Colon (tissue), 2 donors: ENCODE data around the gene FSTL5.
"Not testable (repeated sequence)": the region's sequence is repeated elsewhere in the genome, so short reads cannot be mapped to it uniquely, and the experiment has no call there.

Experiments
- FAIRE-seq: peaks from 2 replicates; lab custom pipeline; 2012; peaks lifted over from hg19 to GRCh38; lab: Jason Lieb, UNC
- donor health status: control.
- donor health status: control.

FSTL5 gene

DNA sequence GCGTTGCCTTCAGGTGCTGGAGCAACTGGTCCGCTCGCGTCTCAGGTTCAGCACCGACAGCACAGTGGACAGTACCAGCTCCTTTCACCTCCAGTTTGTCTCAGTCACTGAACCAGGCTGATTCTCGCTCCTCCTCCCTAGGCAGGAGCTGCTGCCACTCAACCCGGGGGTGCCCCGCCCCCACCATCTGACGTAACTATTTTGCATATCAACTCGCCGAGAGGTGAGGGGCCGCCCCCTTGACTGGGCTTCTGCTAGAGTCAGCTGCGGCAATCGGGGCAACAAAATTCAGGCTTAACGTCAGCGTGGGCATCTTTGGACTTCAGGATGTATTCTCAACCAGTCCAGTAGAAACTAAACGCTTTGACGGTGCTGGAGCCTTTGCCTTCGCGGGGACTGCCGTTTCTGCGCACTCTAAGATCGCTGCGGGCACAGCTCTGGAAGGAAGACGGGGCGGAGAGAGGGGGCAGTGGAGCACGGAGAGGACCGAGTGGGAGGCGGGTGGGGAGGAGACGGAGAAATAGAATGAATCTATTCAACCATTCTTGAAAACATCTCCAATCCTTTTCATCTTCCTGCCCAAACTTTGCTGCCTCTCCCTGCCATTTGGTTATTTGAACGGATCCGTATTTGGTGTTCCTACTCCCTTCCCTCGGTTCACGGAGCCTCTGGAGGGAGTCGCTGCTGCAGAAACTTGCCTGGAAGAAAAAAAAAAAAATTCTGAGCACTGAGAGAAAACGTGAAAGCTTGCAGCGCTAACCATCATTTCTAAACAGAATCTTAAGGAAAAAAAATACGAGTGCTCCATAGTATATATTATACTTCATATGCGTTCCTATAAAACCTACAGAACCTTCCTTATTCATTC lies at the start of gene FSTL5:
TSS of gene FSTL5 (minus strand) at position 109 of the 868 bp plus-strand sequence. CDS start 52,604 bp downstream, outside the sequence.
- FAIRE-seq, result no peak

DNA sequence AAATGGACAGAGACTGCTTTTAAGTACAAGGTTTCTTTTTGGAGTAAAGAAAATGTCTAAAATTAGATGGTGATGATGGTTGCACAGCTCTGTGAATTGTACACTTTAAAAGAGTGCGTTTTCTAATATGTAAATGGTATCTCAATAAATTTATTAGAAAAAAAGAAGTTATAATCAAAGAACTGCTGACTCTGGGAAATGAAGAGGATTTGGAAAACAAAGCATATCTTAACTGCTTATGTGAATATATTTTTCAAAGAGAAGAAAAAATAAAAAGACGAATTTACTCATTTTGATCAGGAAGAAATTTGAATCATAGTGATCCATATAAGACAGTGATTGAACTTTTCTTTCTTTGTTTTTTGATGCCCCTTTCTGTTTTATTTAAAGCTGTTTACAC lies 45.9 kb upstream of the FSTL5 start:
- FAIRE-seq, result no peak

DNA sequence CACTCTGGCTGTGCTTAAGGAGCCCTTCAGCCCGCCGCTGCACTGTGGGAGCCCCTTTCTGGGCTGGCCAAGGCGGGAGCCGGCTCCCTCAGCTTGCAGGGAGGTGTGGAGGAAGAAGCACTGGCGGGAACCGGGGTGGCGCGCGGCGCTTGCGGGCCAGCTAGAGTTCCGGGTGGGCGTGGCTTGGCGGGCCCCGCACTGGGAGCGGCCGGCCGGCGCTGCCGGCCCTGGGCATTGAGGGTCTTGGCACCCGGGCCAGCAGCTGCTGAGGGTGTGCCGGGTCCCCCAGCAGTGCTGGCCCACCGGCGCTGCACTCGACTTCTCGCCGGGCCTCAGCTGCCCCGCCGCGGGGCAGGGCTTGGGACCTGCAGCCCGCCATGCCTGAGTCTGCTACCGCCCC lies 39.7 kb upstream of the FSTL5 start:
- not testable (repeated sequence) for FAIRE-seq

DNA sequence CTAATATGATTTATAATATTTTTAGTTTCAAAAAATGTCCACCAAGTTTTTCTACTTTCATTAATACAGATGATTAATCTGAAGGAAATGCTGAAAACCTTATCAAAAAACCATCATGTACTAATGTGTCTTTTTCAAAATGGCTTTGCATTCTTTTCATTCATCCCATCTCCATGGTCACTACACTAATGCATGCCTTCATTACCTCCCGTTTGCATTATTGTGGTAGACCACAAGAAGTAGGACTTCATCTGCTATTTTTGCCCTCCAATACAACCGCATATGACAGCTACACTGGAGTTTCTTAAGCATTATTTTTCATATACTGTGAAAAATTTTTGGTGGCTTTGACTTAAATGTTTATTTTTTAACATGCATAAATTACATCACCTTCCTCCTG lies 37.9 kb upstream of the FSTL5 start:
- no peak for FAIRE-seq

DNA sequence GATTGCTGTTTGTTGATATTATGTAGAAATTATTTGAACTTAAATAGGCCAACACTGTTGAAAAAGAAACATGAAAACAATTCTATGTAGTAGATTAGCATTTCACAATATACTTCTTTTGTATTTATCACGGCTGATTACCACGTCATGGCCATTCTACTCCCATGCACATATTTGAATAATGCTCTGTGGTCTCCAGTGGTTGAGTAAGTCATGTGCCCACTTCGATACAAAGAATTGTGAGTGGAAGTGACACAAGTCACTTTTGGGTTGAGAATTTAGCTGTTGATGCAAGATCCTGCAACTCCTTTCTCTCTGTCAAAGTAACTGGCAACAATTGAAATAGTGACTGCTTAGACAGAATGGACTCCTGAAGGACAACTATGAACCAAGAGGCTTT lies 6.7 kb upstream of the FSTL5 start:
- FAIRE-seq, result no peak

DNA sequence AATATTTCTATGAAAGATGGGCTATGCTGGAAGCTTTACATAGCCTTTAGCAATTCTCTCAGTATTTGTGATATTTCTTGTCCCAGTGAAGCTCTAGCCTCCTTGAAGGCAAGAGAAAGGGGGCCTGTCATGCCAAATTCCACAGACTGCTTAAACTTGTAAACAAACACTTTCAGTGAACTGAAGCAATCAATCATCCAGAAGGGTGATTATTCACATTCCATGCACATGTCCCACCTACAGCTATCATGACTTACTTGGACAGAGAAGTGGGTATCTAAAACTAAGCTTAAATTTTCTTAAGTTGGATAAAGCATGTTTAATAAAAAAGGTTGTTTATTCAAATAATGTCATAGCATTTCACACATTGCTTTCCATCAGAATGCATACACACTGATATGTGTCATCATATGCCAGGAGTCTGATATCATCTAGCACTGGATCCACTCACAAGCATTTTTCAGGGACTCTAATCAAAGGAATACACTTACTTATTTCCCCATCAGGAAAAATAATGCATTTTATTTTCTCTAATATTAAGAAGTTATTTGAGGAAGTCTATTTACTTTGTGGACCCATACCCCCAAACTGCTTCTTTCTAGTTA lies 1.2 kb upstream of the FSTL5 start:
- no peak for FAIRE-seq

DNA sequence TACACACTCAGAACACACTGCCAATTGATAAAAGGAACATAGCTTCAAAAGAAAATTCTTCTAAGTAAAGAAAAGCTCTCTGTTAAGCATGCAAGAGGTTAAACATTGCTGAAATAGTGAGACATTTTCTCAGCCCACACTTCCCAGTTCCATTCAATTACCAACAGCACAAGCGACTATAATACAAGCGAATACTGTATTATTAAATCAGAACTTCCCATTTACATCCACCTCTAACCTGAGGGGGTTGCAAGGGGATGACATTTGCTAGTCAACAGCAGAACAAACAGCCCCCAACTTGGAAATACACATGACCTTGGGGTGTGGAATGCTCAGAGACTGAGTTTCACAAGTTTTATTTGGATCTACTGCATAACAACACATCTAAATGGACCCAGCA lies 1.1 kb downstream of the FSTL5 start:
- no peak for FAIRE-seq

DNA sequence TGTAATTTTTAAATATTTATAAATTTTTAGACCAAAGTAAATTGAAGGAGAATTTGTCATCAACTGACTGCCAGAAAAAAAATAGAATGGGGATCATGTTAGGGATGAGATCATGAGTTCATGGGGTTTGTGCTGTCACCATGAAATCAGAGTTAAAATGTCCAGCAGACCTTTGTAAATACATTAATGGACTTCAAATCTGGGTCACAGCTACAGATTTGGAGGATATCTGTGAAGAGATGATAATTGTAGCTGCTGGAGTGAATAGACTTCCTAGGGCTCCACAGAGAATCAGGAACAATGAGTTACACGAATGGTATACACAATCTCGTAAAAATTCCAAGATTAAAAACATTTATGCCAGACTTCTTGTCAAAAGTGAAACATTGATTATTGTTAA lies 6.6 kb downstream of the FSTL5 start:
- no peak for FAIRE-seq

DNA sequence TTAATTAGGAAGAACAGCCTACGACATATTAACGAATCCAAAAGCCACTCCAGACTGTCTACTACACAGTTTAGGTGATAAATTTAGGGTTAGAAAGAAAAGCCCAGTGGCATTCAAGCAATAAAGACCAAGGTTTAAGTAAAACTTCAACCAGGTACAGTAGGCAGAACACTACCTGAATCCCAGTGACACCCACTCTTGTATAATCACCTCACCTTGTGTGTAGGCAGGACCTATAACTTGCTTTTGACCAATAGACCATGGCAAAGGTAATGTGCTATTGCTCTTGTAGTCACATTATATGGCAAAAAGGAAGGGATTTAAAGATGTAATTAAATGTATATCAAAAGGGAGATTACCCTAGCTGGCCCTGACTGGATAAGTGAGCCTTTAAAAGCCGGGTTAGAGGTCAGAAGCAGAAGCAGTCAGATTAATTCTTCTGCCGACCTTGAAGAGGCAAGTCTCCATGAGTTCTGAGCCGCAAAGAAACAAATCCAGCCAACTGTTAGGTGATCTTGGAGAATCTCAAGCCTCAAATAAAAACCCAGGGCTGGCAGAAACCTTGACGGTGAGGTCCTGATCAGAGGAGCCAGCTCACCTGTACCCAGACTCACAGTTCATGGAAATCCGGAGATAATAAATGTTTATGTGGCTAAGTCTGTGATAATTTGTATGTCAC lies 8.8 kb downstream of the FSTL5 start:
- no peak for FAIRE-seq

DNA sequence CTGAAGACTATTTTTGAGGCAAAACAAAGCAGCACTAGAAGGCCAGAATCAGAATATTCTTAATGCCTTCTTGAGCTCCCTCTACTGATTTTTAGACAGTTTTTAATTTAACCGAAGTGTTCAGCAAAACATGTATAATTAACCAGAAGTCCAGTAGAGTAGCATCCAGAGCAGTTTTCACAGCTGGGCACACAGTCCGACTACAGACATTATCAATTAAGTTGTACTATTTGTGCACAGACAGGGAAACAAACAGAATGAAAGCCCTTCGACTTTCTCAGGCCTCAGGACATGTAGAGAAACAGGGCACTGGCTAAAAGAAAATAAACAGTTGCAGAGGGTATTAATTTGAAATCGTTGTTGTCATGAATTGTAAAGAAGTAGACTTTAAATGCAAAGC lies 11.9 kb downstream of the FSTL5 start:
- FAIRE-seq, result no peak

DNA sequence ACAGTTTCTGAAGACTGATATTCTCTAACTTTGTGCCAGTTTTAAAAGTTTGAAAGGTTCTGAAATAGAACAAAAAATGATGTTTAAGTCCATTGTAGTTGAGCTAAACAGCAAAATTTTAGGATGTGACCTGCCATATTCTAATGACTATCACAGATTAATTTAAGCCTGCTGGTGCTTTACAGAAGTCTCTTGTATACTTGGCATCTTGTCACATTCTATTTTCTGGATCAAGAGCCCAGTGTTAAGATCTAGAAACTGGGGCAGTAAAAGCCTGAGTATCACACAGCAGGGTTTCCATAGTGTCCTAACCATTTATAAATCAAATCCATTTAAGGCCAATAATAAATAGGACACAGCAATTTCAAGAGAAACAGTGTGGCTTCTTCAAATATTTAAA lies 12.4 kb downstream of the FSTL5 start:
- no peak for FAIRE-seq

DNA sequence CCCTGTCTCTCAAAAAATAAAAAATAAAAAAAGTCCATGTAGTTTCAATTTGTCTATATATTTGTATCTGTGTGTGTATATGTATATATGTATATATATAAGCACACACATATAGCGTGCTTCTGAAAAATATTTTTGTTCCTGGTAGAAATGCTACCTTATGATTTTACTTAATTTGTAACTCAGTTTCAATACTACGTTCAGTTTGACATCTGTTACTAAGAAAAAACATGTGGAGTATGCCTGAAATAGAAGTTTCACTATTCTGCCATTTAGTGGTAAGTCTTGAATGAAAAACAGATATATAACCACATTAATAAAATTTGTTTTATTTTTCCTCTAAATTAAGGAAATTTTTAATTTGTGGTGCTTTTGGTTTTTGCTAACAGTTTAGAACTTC lies 14.2 kb downstream of the FSTL5 start:
- FAIRE-seq, result no peak

DNA sequence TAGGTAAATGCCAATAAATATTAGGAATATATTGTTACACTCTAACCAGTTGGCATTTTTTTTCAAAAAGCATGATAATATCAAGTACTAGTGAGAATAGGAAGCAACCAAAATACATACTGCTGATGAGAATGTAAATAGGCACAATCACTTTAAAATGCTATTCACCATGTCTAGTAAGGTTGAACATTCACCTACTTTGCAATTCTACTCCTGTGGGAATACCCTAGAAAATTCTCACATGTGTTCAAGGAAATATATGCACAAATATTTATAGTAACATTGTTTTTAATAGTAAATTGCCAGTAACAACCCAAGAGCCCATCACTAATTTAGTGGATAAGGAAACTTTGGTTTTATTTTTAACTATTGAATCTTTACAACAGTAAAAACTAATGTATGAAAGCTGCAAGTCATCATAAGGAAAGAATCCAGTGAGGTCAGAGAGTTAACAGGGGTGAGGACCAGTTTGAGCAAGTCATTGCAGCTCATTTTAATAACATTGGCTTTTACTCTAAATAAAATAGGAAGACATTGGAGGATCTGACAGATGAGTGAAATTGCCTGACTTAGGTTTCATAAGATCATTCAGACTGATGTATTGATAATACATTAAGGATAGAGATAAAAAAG lies 23.6 kb downstream of the FSTL5 start:
- no peak for FAIRE-seq

DNA sequence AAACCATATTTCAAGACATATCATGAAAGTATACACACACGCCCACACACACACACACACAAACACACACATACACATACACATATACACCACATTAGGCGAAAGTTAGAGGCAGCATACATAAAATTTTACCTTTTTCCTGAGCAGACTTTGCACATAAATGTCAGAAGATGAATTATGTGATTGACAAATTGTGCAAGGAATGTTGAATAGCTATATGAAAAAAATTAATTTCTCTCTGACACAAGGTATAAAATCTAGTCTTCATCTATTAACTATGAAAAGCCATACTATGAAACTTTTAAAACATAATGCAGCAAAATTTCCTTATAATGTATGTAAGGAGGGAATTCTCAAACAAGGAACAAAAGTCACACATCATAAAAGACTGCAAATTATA lies 24.4 kb downstream of the FSTL5 start:
- FAIRE-seq, result no peak

DNA sequence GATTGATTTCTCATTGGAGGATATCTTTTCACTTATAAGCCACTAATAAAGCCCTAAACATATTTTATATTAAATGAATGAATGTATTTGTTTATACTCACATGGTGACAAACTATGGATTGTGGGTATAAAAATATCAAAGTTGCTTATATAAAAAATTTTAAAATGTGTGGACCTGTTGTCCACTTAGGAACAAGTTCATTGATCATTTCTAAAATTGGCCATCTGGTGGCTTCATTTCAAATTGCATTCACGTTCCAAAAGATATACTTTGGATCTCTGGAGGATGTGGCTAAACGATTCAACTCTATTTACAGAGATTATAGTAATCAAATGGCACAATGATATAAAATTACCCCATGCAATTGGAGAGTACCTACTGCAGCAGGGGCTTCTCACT lies 32.5 kb downstream of the FSTL5 start:
- FAIRE-seq, result no peak

DNA sequence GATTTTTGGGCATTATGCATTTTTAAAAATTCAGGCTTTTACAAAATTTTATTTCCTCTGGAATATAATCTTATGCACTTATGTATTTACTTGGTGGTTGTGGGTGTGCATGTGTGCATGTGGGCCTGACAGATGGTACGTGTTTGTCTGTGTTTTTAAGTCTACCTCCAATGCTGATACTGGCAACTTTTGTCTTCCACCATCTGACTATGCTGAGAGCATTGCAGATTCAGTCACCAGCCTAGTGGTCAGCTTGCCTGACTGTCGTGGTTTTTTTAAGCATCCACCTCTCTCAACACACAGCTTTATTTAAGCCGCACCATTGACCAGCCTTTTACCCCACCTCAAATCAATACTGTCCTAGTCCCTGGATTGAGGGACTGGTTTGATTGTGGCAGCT lies 37.1 kb downstream of the FSTL5 start:
- no peak for FAIRE-seq

DNA sequence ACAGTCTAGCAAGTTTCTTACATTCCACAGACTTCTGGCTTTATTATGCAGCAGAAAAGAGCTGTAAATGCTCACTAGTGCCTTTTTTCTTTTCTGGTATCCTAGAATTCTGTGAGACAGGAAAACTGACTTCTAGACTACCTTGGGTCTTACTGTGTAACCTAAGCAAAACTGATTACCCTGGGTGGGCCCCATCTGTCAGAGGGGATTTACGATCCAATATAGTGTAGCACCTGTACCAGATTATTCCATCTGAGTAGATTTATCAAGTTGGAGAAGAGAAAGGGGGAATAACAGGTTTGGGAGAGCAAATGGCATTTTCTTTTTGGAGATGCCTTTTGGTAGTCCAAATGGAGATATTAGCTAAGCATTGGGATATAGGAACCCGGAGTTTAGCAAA lies 46.7 kb downstream of the FSTL5 start:
- FAIRE-seq, result no peak

DNA sequence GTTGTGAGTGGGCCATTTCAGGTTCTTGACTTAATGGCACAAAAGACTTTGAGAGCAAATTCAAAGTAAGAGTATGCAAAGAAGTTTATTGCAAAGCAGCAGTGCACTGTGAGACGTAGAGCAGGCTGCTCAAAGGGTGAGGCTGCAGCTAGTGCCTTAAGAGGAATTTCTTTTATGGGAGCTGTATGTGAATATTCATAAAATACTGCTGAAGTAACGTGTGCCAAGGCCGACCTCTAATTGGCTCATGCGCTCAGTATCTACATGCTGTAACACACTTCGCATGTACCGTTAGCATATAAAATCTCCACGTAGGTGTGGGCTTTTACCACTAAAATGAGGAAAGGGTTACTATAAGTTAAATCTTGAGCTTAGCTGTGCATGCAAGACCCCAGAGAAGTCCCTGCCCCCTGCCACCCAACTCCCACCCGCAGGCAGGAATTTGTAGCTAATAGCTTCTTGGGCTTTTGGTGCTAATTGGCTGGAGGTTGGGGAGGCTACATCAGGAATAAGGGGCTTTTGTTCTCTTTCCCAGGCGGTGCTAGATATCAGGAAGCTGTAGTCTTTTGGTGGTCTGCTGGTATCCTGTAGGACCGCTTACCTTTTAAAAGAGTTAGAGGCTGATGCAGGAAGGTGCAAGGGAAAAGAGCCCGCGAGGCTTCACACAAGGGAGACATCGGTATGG lies 47.6 kb downstream of the FSTL5 start:
- FAIRE-seq, result no peak

DNA sequence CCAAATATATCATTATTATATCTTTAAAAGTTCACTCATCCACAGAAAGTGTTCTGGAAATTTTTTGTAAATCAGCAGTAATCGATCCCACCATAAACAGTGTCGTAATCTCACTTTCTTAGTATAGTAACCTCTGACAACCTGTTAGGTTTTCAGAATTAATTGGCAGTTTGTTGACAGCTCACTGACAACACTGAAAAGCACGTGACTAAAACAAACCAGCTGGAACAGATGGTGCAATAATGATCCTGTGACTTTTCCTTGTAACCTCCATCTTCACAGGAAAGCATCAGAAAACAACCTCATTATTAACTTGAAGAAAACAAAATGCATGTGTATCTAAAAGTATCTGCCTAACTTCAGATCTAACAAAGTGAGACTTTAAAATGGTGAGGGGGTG lies 48.5 kb downstream of the FSTL5 start:
- no peak for FAIRE-seq

DNA sequence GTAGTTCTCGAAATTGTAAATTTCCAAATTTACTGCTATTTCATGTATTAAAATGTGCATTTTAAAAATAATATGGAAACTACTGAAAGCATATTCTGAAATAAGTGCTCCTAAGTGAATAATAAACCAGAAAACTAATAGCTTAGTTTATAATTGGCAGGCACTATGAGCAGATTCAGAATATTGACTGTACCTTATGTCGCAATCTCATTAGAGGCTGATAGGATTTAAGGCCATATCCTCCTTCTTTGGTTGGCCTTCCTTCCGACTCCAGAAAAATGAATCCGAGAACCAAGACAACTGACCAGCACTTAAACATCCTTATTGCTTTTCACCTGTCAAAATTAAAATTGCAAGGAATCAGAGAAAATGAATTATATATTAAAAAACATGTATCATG lies 52.7 kb downstream of the FSTL5 start:
- no peak for FAIRE-seq

DNA sequence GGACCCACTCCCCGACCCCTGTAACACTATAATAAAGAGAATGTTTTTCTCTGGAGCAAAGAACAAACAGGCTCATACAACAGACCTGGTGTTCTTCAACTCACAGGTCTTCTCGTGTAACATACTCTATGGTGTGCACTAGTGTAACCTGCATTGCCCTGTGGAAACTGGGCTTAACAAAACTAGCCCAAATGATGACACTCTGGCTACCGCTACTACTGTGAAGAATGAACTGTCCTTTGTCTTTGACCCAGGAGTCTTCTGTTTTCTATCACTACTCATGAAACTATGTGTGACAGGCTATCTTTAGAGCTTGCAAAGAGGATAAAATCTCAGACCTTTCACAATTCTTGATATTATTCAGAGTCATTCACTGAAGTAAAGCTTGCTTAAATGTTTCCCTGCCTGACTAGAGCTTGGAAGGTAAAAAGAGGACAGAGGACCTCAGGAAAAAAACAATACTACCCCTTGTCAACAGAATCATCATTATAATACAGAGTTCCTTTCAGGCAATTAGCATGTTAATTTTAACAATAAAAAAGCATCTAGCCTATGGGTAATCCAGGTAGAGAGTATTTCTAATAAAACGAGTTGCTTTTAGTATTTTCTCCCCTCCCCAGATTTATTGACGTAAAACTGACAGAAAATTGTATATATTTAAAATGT lies 59.2 kb downstream of the FSTL5 start:
- FAIRE-seq, result no peak

DNA sequence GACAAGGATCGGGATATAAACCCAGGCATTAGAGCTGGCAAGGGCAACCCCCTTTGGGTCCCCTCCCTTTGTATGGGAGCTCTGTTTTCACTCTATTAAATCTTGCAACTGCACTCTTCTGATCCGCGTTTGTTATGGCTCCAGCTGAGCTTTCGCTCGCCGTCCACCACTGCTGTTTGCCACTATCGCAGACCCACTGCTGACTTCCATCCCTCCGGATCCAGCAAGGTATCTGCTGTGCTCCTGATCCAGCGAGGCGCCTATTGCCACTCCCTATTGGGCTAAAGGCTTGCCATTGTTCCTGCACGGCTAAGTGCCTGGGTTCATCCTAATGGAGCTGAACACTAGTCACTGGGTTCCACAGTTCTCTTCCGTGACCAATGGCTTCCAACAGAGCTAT lies 59.9 kb downstream of the FSTL5 start:
- FAIRE-seq, result not testable (repeated sequence)
